Epithelial cell of proximal tubule (primary cell): ENCODE measurements around the gene ZG16B. TPM values are rescaled to one million over a fixed set of nuclear protein-coding genes. Genes with fewer than 3 reads are reported as not detected.

Source experiments
- DNase-seq: peaks from one replicate; pipeline ENCODE4 v3.0.0-alpha.2; 2011; ENCODE audit warnings: low read depth
- H3K4me3 ChIP-seq: 2 replicates; pipeline ENCODE4 v1.5.1; 2011; ENCODE audit warnings: low read depth, mild to moderate bottlenecking, low read length
- CTCF ChIP-seq: conservative IDR thresholded peaks from 2 replicates; pipeline ENCODE4 v1.5.1; 2012; ENCODE audit warnings: low read depth, mild to moderate bottlenecking, low read length
- total RNA-seq: library from RNA; depleted of rRNA; stranded (reverse); fragments of >200 nt; gene quantifications from 2 replicates; pipeline ENCODE4 v1.2.3, GENCODE V29; 2015

ZG16B gene
- total RNA-seq, 1 donor from 2014 or later, result 0.06 TPM

GRCh38 chr16:2786061-2786825, 43.9 kb upstream of the ZG16B start:
- no peak for TF ChIP-seq CTCF
- H3K4me3 ChIP-seq, result no peak overlapping the region
- no peak for DNase-seq

- no peak overlapping the region for H3K4me3 ChIP-seq
- no peak for TF ChIP-seq CTCF
- no peak for DNase-seq
Observed at GRCh38 chr16:2786826-2787151, 43.3 kb upstream of the ZG16B start.

- H3K4me3 ChIP-seq, result no peak within 1 kb of the TSS
- DNase-seq, result no peak
- no peak for TF ChIP-seq CTCF
Observed at GRCh38 chr16:2787406-2787805, 42.7 kb upstream of the ZG16B start, which contains the start of gene PRSS33. TSS of gene PRSS33 (minus strand) at chr16:2787560. CDS start at chr16:2786547, 1,013 bp downstream.

- no peak for TF ChIP-seq CTCF
- no peak for DNase-seq
Observed at GRCh38 chr16:2787961-2788360, 42.1 kb upstream of the ZG16B start.

GRCh38 chr16:2790631-2791030, 39.5 kb upstream of the ZG16B start:
- H3K4me3 ChIP-seq, result no peak overlapping the region
- TF ChIP-seq CTCF, result no peak
- DNase-seq, result no peak

More at GRCh38 chr16:2787961-2788360, 42.1 kb upstream of the ZG16B start:
- no peak overlapping the region for H3K4me3 ChIP-seq

- no peak overlapping the region for H3K4me3 ChIP-seq
- no peak for DNase-seq
- no peak for TF ChIP-seq CTCF
Observed at GRCh38 chr16:2791174-2791573, 38.9 kb upstream of the ZG16B start.

GRCh38 chr16:2792940-2793339, 37.2 kb upstream of the ZG16B start:
- no peak overlapping the region for H3K4me3 ChIP-seq
- no peak for DNase-seq
- no peak for TF ChIP-seq CTCF
